ENCODE measurements around the gene RFK.

Gene RFK

GRCh38 chr9:76419782-76420380 is 25.7 kb upstream of the RFK start:
- TF ChIP-seq CTCF (IDR thresholded peaks at IDR 0.05; ENCODE audit: borderline replicate concordance, control extremely low read depth, extremely low read depth, insufficient read depth, missing control alignments) = peak; percentile 11
- in situ Hi-C loops (cut with MboI; ENCODE audit: low sequenced_read_pairs, unreplicated experiment) = no loop called here
- DNase-seq (ENCODE audit: low spot score) = no peak

GRCh38 chr9:76417394-76417793 is 23.2 kb upstream of the RFK start:
- no peak for TF ChIP-seq CTCF (IDR thresholded peaks at IDR 0.05; ENCODE audit: borderline replicate concordance, control extremely low read depth, extremely low read depth, insufficient read depth, missing control alignments)
- no peak for DNase-seq (ENCODE audit: low spot score)
- in situ Hi-C loops (cut with MboI; ENCODE audit: low sequenced_read_pairs, unreplicated experiment) = no loop called here

- no peak for TF ChIP-seq CTCF (IDR thresholded peaks at IDR 0.05; ENCODE audit: borderline replicate concordance, control extremely low read depth, extremely low read depth, insufficient read depth, missing control alignments)
- no peak for DNase-seq (ENCODE audit: low spot score)
- in situ Hi-C loops (cut with MboI; ENCODE audit: low sequenced_read_pairs, unreplicated experiment) = no loop called here
Measured at GRCh38 chr9:76415731-76416130, 21.5 kb upstream of the RFK start.

- in situ Hi-C loops (cut with MboI; ENCODE audit: low sequenced_read_pairs, unreplicated experiment) = no loop called here
- no peak for DNase-seq (ENCODE audit: low spot score)
- no peak for TF ChIP-seq CTCF (IDR thresholded peaks at IDR 0.05; ENCODE audit: borderline replicate concordance, control extremely low read depth, extremely low read depth, insufficient read depth, missing control alignments)
Measured at GRCh38 chr9:76415154-76415553, 20.9 kb upstream of the RFK start.

- TF ChIP-seq CTCF (IDR thresholded peaks at IDR 0.05; ENCODE audit: borderline replicate concordance, control extremely low read depth, extremely low read depth, insufficient read depth, missing control alignments) = no peak
- no peak for DNase-seq (ENCODE audit: low spot score)
- in situ Hi-C loops (cut with MboI; ENCODE audit: low sequenced_read_pairs, unreplicated experiment) = no loop called here
Measured at GRCh38 chr9:76414661-76415060, 20.4 kb upstream of the RFK start.

- TF ChIP-seq CTCF (IDR thresholded peaks at IDR 0.05; ENCODE audit: borderline replicate concordance, control extremely low read depth, extremely low read depth, insufficient read depth, missing control alignments) = no peak
- no peak for DNase-seq (ENCODE audit: low spot score)
- in situ Hi-C loops (cut with MboI; ENCODE audit: low sequenced_read_pairs, unreplicated experiment) = no loop called here
Measured at GRCh38 chr9:76413658-76414057, 19.4 kb upstream of the RFK start.
